ENCODE results near the gene PHYH.
"Not testable (repeated sequence)": the region's sequence is repeated elsewhere in the genome, so short reads cannot be mapped to it uniquely, and the experiment has no call there.

Gene PHYH

GRCh38 chr10:13238271-13239077 is 61.4 kb downstream of the PHYH start:
- intact Hi-C loops (cut with DNase I; ENCODE audit: low total_unique reads): no loop called here
- no peak overlapping the region for H3K4me3 ChIP-seq
- no peak for DNase-seq
- no peaks in the 10 kb centered on the region for H3K4me1 ChIP-seq
- peaks cover 0 to 13% of the 10 kb centered on the region in 2 donors for H3K27me3 ChIP-seq
- TF ChIP-seq, protein P1, sequence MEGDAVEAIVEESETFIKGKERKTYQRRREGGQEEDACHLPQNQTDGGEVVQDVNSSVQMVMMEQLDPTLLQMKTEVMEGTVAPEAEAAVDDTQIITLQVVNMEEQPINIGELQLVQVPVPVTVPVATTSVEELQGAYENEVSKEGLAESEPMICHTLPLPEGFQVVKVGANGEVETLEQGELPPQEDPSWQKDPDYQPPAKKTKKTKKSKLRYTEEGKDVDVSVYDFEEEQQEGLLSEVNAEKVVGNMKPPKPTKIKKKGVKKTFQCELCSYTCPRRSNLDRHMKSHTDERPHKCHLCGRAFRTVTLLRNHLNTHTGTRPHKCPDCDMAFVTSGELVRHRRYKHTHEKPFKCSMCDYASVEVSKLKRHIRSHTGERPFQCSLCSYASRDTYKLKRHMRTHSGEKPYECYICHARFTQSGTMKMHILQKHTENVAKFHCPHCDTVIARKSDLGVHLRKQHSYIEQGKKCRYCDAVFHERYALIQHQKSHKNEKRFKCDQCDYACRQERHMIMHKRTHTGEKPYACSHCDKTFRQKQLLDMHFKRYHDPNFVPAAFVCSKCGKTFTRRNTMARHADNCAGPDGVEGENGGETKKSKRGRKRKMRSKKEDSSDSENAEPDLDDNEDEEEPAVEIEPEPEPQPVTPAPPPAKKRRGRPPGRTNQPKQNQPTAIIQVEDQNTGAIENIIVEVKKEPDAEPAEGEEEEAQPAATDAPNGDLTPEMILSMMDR (IDR thresholded peaks at IDR 0.05): no peak
- no peak overlapping the region for H3K27ac ChIP-seq
- H3K36me3 ChIP-seq: no peaks in the 10 kb centered on the region
- no peaks in the 10 kb centered on the region for H3K9me3 ChIP-seq

- intact Hi-C loops (cut with DNase I; ENCODE audit: low total_unique reads): no loop called here
- H3K27ac ChIP-seq: no peak overlapping the region
- TF ChIP-seq, protein P1 (IDR thresholded peaks at IDR 0.05): no peak
- H3K4me1 ChIP-seq: no peaks in the 10 kb centered on the region
- no peaks in the 10 kb centered on the region for H3K36me3 ChIP-seq
- H3K4me3 ChIP-seq: no peak overlapping the region
- no peaks in the 10 kb centered on the region for H3K9me3 ChIP-seq
- no peak for DNase-seq
- peaks cover 0 to 14% of the 10 kb centered on the region in 2 donors for H3K27me3 ChIP-seq
Observed at GRCh38 chr10:13236638-13237037, 63.2 kb downstream of the PHYH start.

GRCh38 chr10:13234736-13235135 is 65.1 kb downstream of the PHYH start:
- intact Hi-C loops (cut with DNase I; ENCODE audit: low total_unique reads); H3K4me1 ChIP-seq; H3K36me3 ChIP-seq; H3K9me3 ChIP-seq; DNase-seq; H3K27ac ChIP-seq; H3K4me3 ChIP-seq: not testable (repeated sequence)
- H3K27me3 ChIP-seq: peaks cover 0 to 16% of the 10 kb centered on the region in 2 donors

GRCh38 chr10:13234172-13234571 is 65.7 kb downstream of the PHYH start, which contains the start of gene UCMA:
UCMA (minus strand) TSS chr10:13234374; CDS start chr10:13234258, 116 bp downstream.
- Histone ChIP-seq H3K4me1 (no peaks in the 10 kb centered on the region), H3K27me3 (peaks cover 0 to 16% of the 10 kb centered on the region in 2 donors), H3K27ac (no peak within 1 kb of the TSS), H3K36me3 (no peaks in the 10 kb centered on the region), H3K9me3 (no peaks in the 10 kb centered on the region), H3K4me3 (no peak within 1 kb of the TSS)
- no peak for DNase-seq
- TF ChIP-seq, protein P1 (IDR thresholded peaks at IDR 0.05): no peak
- intact Hi-C loops (cut with DNase I; ENCODE audit: low total_unique reads): no loop called here

DNA sequence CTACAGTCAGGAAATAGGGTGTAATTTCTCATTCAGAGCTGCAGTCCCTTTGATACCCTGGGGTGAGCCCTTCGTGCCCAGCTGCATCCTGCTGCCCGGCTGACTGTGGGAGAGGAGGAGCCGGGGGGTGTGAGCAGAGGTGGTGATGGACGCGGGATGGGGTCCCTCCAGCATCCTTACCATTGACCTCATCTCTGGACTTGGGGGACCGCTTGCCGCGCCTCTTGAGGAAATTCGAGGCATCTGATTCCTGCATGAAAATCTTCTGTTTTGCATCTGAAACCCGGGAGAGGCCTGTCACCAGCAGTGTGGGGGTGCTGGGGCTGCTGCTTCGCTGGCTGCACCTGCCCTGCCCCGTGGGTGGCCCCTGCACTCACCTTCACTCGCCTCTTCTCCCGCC is 66.5 kb downstream of the PHYH start:
- DNase-seq: no peak
- TF ChIP-seq, protein P1 (IDR thresholded peaks at IDR 0.05): no peak

GRCh38 chr10:13231808-13232207 is 68.1 kb downstream of the PHYH start:
- Histone ChIP-seq H3K4me3 (no peak overlapping the region), H3K9me3 (no peaks in the 10 kb centered on the region), H3K36me3 (no peaks in the 10 kb centered on the region), H3K27me3 (peaks cover 0 to 16% of the 10 kb centered on the region in 2 donors), H3K4me1 (peaks cover 0 to 5% (median 2%) of the 10 kb centered on the region in 4 donors), H3K27ac (no peak overlapping the region)
- intact Hi-C loops (cut with DNase I; ENCODE audit: low total_unique reads): no loop called here
- TF ChIP-seq, protein P1 (IDR thresholded peaks at IDR 0.05): no peak
- no peak for DNase-seq

More for the DNA sequence above, 66.5 kb downstream of the PHYH start:
- H3K27ac ChIP-seq: no peak overlapping the region
- no peak overlapping the region for H3K4me3 ChIP-seq
- intact Hi-C loops (cut with DNase I; ENCODE audit: low total_unique reads): no loop called here
- H3K36me3 ChIP-seq: no peaks in the 10 kb centered on the region
- H3K4me1 ChIP-seq: no peaks in the 10 kb centered on the region
- H3K27me3 ChIP-seq: peaks cover 0 to 16% of the 10 kb centered on the region in 2 donors
- H3K9me3 ChIP-seq: no peaks in the 10 kb centered on the region

All from tibial artery (tissue), 4 donors.